H9 (cell line): ENCODE data around the gene PIP4K2B. TPM values are rescaled to one million over a fixed set of nuclear protein-coding genes. Genes with fewer than 3 reads are reported as not detected.

Experiments
- DNase-seq: peaks from one replicate; pipeline ENCODE4 v3.0.0-alpha.2; 2017
- H2AFZ ChIP-seq: one replicate; pipeline ENCODE4 v1.6.1; 2013; ENCODE audit warnings: mild to moderate bottlenecking, low read length, control low read depth, moderate library complexity
- H2AK5ac ChIP-seq: 2 replicates; pipeline ENCODE4 v1.6.1; 2013; ENCODE audit warnings: low read length, control low read depth, mixed read lengths; ENCODE audit not compliant: insufficient read length
- H2BK120ac ChIP-seq: one replicate; pipeline ENCODE4 v1.6.1; 2013; ENCODE audit warnings: low read depth, mild to moderate bottlenecking, low read length, control low read depth, inconsistent platforms; ENCODE audit not compliant: poor library complexity, severe bottlenecking
- H2BK12ac ChIP-seq: 2 replicates; pipeline ENCODE4 v1.6.1; 2013; ENCODE audit warnings: low read length, control low read depth, mixed read lengths, low read depth; ENCODE audit not compliant: insufficient read length
- H2BK15ac ChIP-seq: 2 replicates; pipeline ENCODE4 v1.6.1; 2013; ENCODE audit warnings: low read depth, low read length, control low read depth
- H2BK20ac ChIP-seq: one replicate; pipeline ENCODE4 v1.6.1; 2013; ENCODE audit warnings: low read depth, mild to moderate bottlenecking, low read length, control low read depth, inconsistent platforms; ENCODE audit not compliant: poor library complexity, severe bottlenecking
- H2BK5ac ChIP-seq: 2 replicates; pipeline ENCODE4 v1.6.1; 2013; ENCODE audit warnings: low read length, control low read depth, mixed read lengths; ENCODE audit not compliant: insufficient read length
- H3K14ac ChIP-seq: 2 replicates; pipeline ENCODE4 v1.6.1; 2013; ENCODE audit warnings: low read length, control low read depth; ENCODE audit not compliant: insufficient read depth
- H3K18ac ChIP-seq: 2 replicates; pipeline ENCODE4 v1.6.1; 2013; ENCODE audit warnings: low read depth, mild to moderate bottlenecking, mixed read lengths, low read length, control low read depth; ENCODE audit not compliant: insufficient read length
- H3K23ac ChIP-seq: 2 replicates; pipeline ENCODE4 v1.6.1; 2013; ENCODE audit warnings: low read length, control low read depth, mixed read lengths, low read depth; ENCODE audit not compliant: insufficient read length
- H3K23me2 ChIP-seq: 2 replicates; pipeline ENCODE4 v1.6.1; 2013; ENCODE audit warnings: low read depth, mild to moderate bottlenecking, mixed read lengths, low read length, control low read depth; ENCODE audit not compliant: insufficient read length, poor library complexity, severe bottlenecking
- H3K27ac ChIP-seq: 2 replicates; pipeline ENCODE4 v1.5.1; 2013; ENCODE audit warnings: low read length, control low read depth, mixed read lengths, low read depth; ENCODE audit not compliant: insufficient read length
- H3K27me3 ChIP-seq: 2 replicates; pipeline ENCODE4 v1.6.1; 2013; ENCODE audit warnings: low read length, control low read depth, inconsistent platforms; ENCODE audit not compliant: insufficient read depth
- H3K4ac ChIP-seq: 2 replicates; pipeline ENCODE4 v1.6.1; 2013; ENCODE audit warnings: low read depth, mild to moderate bottlenecking, control low read depth, inconsistent platforms, low read length, moderate library complexity
- H3K4me1 ChIP-seq: 2 replicates; pipeline ENCODE4 v1.6.1; 2013; ENCODE audit warnings: low read length, control low read depth, inconsistent platforms; ENCODE audit not compliant: insufficient read depth
- H3K4me2 ChIP-seq: 2 replicates; pipeline ENCODE4 v1.6.1; 2013; ENCODE audit warnings: low read length, control low read depth, mixed read lengths; ENCODE audit not compliant: insufficient read length, insufficient read depth
- H3K56ac ChIP-seq: 2 replicates; pipeline ENCODE4 v1.6.1; 2013; ENCODE audit warnings: low read depth, mild to moderate bottlenecking, mixed read lengths, low read length, control low read depth; ENCODE audit not compliant: insufficient read length
- H3K79me1 ChIP-seq: 2 replicates; pipeline ENCODE4 v1.6.1; 2013; ENCODE audit warnings: low read depth, mild to moderate bottlenecking, moderate library complexity, low read length, control low read depth, inconsistent platforms; ENCODE audit not compliant: insufficient read depth, poor library complexity, severe bottlenecking
- H3K79me2 ChIP-seq: 2 replicates; pipeline ENCODE4 v1.6.1; 2013; ENCODE audit warnings: low read length, control low read depth, inconsistent platforms; ENCODE audit not compliant: insufficient read depth
- H3K9ac ChIP-seq: 2 replicates; pipeline ENCODE4 v1.6.1; 2013; ENCODE audit warnings: low read length, control low read depth, mixed read lengths; ENCODE audit not compliant: insufficient read length; ENCODE audit errors: extremely low read depth
- H3K9me3 ChIP-seq: one replicate; pipeline ENCODE4 v1.6.1; 2013; ENCODE audit warnings: low read depth, low read length, inconsistent platforms; ENCODE audit not compliant: control insufficient read depth
- H3T11ph ChIP-seq: one replicate; pipeline ENCODE4 v1.6.1; 2013; ENCODE audit warnings: mild to moderate bottlenecking, low read length, control low read depth, inconsistent platforms
- H4K20me1 ChIP-seq: one replicate; pipeline ENCODE4 v1.6.1; 2013; ENCODE audit not compliant: control insufficient read depth, insufficient read length, insufficient read depth
- H4K5ac ChIP-seq: 2 replicates; pipeline ENCODE4 v1.6.1; 2013; ENCODE audit warnings: low read depth, mild to moderate bottlenecking, mixed read lengths, low read length, control low read depth; ENCODE audit not compliant: insufficient read length
- H4K8ac ChIP-seq: replicated peaks from 2 replicates; pipeline ENCODE4 v1.6.1; 2013; ENCODE audit warnings: low read length, control low read depth, mixed read lengths, low read depth; ENCODE audit not compliant: insufficient read length
- H4K91ac ChIP-seq: 2 replicates; pipeline ENCODE4 v1.6.1; 2013; ENCODE audit warnings: low read depth, mild to moderate bottlenecking, moderate library complexity, mixed read lengths, low read length, control low read depth; ENCODE audit not compliant: insufficient read length
- H3K27ac Mint-ChIP-seq, 3 experiments: 2 replicates in 2 of 3; 3 replicates in 1 of 3; pipeline ENCODE4 v1.8.0; 2020 to 2021; ENCODE audit warnings: mixed read lengths in 3 of 3, mild to moderate bottlenecking in 1 of 3, moderate library complexity in 1 of 3
- H3K27me3 Mint-ChIP-seq: 2 replicates; pipeline ENCODE4 v1.8.0; 2021; ENCODE audit warnings: low read depth, mild to moderate bottlenecking, moderate library complexity, mixed read lengths
- H3K36me3 Mint-ChIP-seq, 3 experiments: 2 replicates in 2 of 3; 3 replicates in 1 of 3; pipeline ENCODE4 v1.8.0; 2020 to 2021; ENCODE audit warnings: low read depth in 3 of 3, mixed read lengths in 3 of 3; ENCODE audit not compliant: insufficient read depth in 1 of 3
- H3K4me1 Mint-ChIP-seq, 2 experiments: 2 replicates each; pipeline ENCODE4 v1.8.0; 2020; ENCODE audit warnings: mixed read lengths in 2 of 2
- H3K4me3 Mint-ChIP-seq, 2 experiments: 2 replicates in 1 of 2; 3 replicates in 1 of 2; pipeline ENCODE4 v1.8.0; 2020 to 2021; ENCODE audit warnings: mild to moderate bottlenecking in 2 of 2, mixed read lengths in 2 of 2, moderate library complexity in 1 of 2
- H3K9me3 Mint-ChIP-seq, 2 experiments: 2 replicates in 1 of 2; 3 replicates in 1 of 2; pipeline ENCODE4 v1.8.0; 2020; ENCODE audit warnings: mild to moderate bottlenecking in 2 of 2, mixed read lengths in 2 of 2, moderate library complexity in 1 of 2
- WGBS: extraction: QIAGEN DNeasy Blood & Tissue Kit; methylation state at CpG from one replicate; pipeline ENCODE4 v1.1.7; 2013; ENCODE audit warnings: missing lambda C conversion rate, low lambda C conversion rate, mixed read lengths; ENCODE audit not compliant: insufficient read length; ENCODE audit errors: extremely low coverage; 5-methylcytosine and 5-hydroxymethylcytosine counted together
- total RNA-seq: library from RNA; stranded (reverse); gene quantifications from 2 replicates; pipeline ENCODE4 v1.2.1, GENCODE V29; 2021
- TF ChIP-seq, protein P1 (sequence below): fragments of 200-600 bp; sonication (generic); conservative IDR thresholded peaks from 3 replicates; pipeline ENCODE4 v1.8.0; 2021; ENCODE audit warnings: antibody characterized with exemption, mild to moderate bottlenecking

PIP4K2B gene
- total RNA-seq, 1 experiment from 2014 or later = 61.9 TPM

DNA sequence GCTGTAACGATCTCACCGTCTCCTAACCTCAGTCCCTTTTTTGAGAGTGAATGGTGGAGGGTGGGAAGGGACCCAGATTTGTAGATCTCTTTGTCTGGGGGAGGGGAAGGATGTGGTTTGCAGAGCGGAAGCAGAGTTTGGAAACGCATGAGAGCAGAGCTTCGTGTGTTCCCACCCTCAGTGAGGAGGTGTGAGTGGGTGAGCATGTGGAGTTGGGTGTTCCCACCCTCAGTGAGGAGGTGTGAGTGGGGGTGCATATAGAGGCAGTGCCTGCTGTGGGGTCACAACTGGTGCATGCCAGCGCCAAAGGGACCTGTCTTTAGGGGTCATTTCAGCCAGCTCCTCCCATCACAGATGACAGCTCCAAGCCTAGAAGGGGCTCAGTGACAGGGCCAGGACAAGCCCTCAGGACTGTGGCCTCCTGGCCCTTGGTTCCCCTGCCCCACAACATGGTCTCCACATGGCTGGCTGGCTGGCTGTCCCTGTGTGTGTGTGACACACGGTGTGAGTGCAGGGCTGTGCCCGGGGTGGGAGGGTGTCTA lies 71.0 kb downstream of the PIP4K2B start:
- no peak overlapping the region for H3K9ac ChIP-seq
- H3K4me3 Mint-ChIP-seq = no peak overlapping the region

More for the DNA sequence above, 71.0 kb downstream of the PIP4K2B start:
- Histone ChIP-seq H3K18ac (no peak overlapping the region), H3K4ac (no peak overlapping the region), H3K23me2 (peaks cover 5% of the 10 kb centered on the region), H3K23ac (no peak overlapping the region), H2BK20ac (no peak overlapping the region), H2BK120ac (no peak overlapping the region), H3K9me3 (no peaks in the 10 kb centered on the region), H3K4me1 (peaks cover 2% of the 10 kb centered on the region; the same call in 1 of the 2 replicates), H3K79me1 (no peaks in the 10 kb centered on the region), H2AK5ac (no peak overlapping the region), H4K20me1 (no peaks in the 10 kb centered on the region), H3K79me2 (no peaks in the 10 kb centered on the region), H2BK5ac (no peak overlapping the region), H3K4me2 (no peak overlapping the region), H4K5ac (no peak overlapping the region), H2BK15ac (no peak overlapping the region), H4K8ac (no peak overlapping the region), H3K27me3 (peaks cover 5% of the 10 kb centered on the region; the same call in 1 of the 2 replicates), H3K56ac (no peak overlapping the region), H3T11ph (no peak overlapping the region), H3K14ac (no peak overlapping the region), H4K91ac (no peak overlapping the region), H2BK12ac (no peak overlapping the region), H3K27ac (no peak overlapping the region), H2AFZ (no peak overlapping the region)
- no peaks in the 10 kb centered on the region for H3K9me3 Mint-ChIP-seq
- WGBS = no CpG with 5 or more reads among the region's 8 CpGs
- peaks cover 34% of the 10 kb centered on the region for H3K27me3 Mint-ChIP-seq
- H3K36me3 Mint-ChIP-seq = peaks cover 0 to 11% (median 9%) of the 10 kb centered on the region in 3 experiments; a peak in 4 of 7 replicates
- no peak overlapping the region for H3K27ac Mint-ChIP-seq
- no peak for DNase-seq
- H3K4me1 Mint-ChIP-seq = peaks cover 16 to 30% of the 10 kb centered on the region in 2 experiments
- TF ChIP-seq, protein P1, sequence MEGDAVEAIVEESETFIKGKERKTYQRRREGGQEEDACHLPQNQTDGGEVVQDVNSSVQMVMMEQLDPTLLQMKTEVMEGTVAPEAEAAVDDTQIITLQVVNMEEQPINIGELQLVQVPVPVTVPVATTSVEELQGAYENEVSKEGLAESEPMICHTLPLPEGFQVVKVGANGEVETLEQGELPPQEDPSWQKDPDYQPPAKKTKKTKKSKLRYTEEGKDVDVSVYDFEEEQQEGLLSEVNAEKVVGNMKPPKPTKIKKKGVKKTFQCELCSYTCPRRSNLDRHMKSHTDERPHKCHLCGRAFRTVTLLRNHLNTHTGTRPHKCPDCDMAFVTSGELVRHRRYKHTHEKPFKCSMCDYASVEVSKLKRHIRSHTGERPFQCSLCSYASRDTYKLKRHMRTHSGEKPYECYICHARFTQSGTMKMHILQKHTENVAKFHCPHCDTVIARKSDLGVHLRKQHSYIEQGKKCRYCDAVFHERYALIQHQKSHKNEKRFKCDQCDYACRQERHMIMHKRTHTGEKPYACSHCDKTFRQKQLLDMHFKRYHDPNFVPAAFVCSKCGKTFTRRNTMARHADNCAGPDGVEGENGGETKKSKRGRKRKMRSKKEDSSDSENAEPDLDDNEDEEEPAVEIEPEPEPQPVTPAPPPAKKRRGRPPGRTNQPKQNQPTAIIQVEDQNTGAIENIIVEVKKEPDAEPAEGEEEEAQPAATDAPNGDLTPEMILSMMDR = no peak
